HCT116 (cell line): Measurements from ENCODE around the gene CATSPERE. TPM values are rescaled to one million over a fixed set of nuclear protein-coding genes. Genes with fewer than 3 reads are reported as not detected.
A peak's percentile ranks its signal among the peaks of the same experiment; 100 is the strongest.
"Not testable (repeated sequence)": the region's sequence is repeated elsewhere in the genome, so short reads cannot be mapped to it uniquely, and the experiment has no call there.

Source experiments
- ATAC-seq: fragments of 200-7000 bp; cut with Tn5 transposase; 2 replicates; pipeline ENCODE4 v1.9.1; 2020; ENCODE audit warnings: mild to moderate bottlenecking, moderate library complexity
- BruUV-seq: library from RNA; stranded (reverse); fragments of 400-500 nt; replicated peaks from 2 replicates; lab custom pipeline; 2021; lab: Mats Ljungman, UMichigan
- CTCF ChIA-PET: fragments of 300-600 bp; sonication (Branson Sonifier 250); formaldehyde crosslinking; loops from one replicate; lab custom pipeline; 2021; ENCODE audit warnings: antibody characterized with exemption; lab: Charles Lee
- POLR2A ChIA-PET: fragments of 300-600, 350-600 bp; sonication (Branson Sonifier 250); formaldehyde crosslinking; loops from one replicate; lab custom pipeline; 2021; ENCODE audit warnings: antibody characterized with exemption; lab: Charles Lee
- RAD21 ChIA-PET, 2 experiments: fragments of 300-600 bp; sonication (Branson Sonifier 250); formaldehyde crosslinking; loops; one replicate each; lab custom pipeline; 2023; ENCODE audit warnings: low total read pairs in 2 of 2; ENCODE audit not compliant: uncharacterized antibody in 2 of 2, unreplicated experiment in 2 of 2, low non-redundant PET in 1 of 2; lab: Charles Lee
- DNase-seq: peaks from one replicate; pipeline ENCODE4 v3.0.0-alpha.2; 2010; ENCODE audit warnings: low read depth, low spot score
- H2AFZ ChIP-seq: fragments of 200-600 bp; shearing (Covaris generic), sonication (generic); 2 replicates; pipeline ENCODE4 v1.6.1; 2017; ENCODE audit warnings: low read depth, mixed run types, mixed read lengths, antibody characterized with exemption, low read length; ENCODE audit not compliant: poor library complexity, severe bottlenecking
- H3K27ac ChIP-seq: 2 replicates; pipeline ENCODE4 v1.5.1; 2012; ENCODE audit warnings: low read depth, low read length
- H3K27me3 ChIP-seq: fragments of 200-600 bp; sonication (generic); 2 replicates; pipeline ENCODE4 v1.6.1; 2016; ENCODE audit warnings: mixed run types, low read length, mixed read lengths; ENCODE audit not compliant: insufficient read depth
- H3K36me3 ChIP-seq, 2 experiments: fragments of 200-500 bp in 1 of 2; fragments of 200-600 bp in 1 of 2; sonication (Bioruptor generic) in 1 of 2; sonication (generic) in 1 of 2; 2 replicates each; pipeline versions ENCODE4 v1.5.1 to v1.6.1; 2014 to 2016; ENCODE audit warnings: low read length in 2 of 2, inconsistent platforms in 1 of 2, mixed read lengths in 1 of 2, mixed run types in 1 of 2; ENCODE audit not compliant: insufficient read depth in 2 of 2, control insufficient read depth in 1 of 2
- H3K4me1 ChIP-seq, 2 experiments: fragments of 200-600 bp in 1 of 2; sonication (generic) in 1 of 2; 2 replicates each; pipeline versions ENCODE4 v1.5.1 to v1.6.1; 2012 to 2017; ENCODE audit warnings: low read length in 2 of 2, inconsistent platforms in 1 of 2, mild to moderate bottlenecking in 1 of 2, mixed read lengths in 1 of 2, mixed run types in 1 of 2, moderate library complexity in 1 of 2; ENCODE audit not compliant: insufficient read depth in 2 of 2, control insufficient read depth in 1 of 2
- H3K4me2 ChIP-seq: fragments of 200-600 bp; sonication (generic); 2 replicates; pipeline ENCODE4 v1.6.1; 2017; ENCODE audit warnings: mixed run types, low read length, mixed read lengths
- H3K4me3 ChIP-seq, 2 experiments: fragments of 200-600 bp in 1 of 2; sonication (generic) in 1 of 2; replicated peaks in 1 of 2; 2 replicates each; pipeline ENCODE4 v1.5.1; 2011 to 2016; ENCODE audit warnings: low read length in 2 of 2, control low read depth in 1 of 2, low read depth in 1 of 2, mild to moderate bottlenecking in 1 of 2, mixed read lengths in 1 of 2, mixed run types in 1 of 2
- H3K79me2 ChIP-seq: fragments of 200-600 bp; sonication (generic); 2 replicates; pipeline ENCODE4 v1.6.1; 2017; ENCODE audit warnings: mild to moderate bottlenecking, mixed run types, low read length, moderate library complexity, mixed read lengths; ENCODE audit not compliant: insufficient read depth
- H3K9ac ChIP-seq: fragments of 200-600 bp; sonication (generic); 2 replicates; pipeline ENCODE4 v1.6.1; 2016; ENCODE audit warnings: low read length, mixed read lengths
- H3K9me2 ChIP-seq: fragments of 200-600 bp; sonication (generic), shearing (Covaris generic); 2 replicates; pipeline ENCODE4 v1.6.1; 2017; ENCODE audit warnings: mixed run types, mild to moderate bottlenecking, moderate library complexity; ENCODE audit not compliant: insufficient read depth
- H3K9me3 ChIP-seq, 2 experiments: fragments of 200-500 bp in 1 of 2; fragments of 200-600 bp in 1 of 2; sonication (Bioruptor generic) in 1 of 2; sonication (generic) in 1 of 2; 2 replicates each; pipeline ENCODE4 v1.6.1; 2014 to 2017; ENCODE audit warnings: low read length in 2 of 2, mixed read lengths in 2 of 2, inconsistent platforms in 1 of 2, low read depth in 1 of 2, mild to moderate bottlenecking in 1 of 2, mixed run types in 1 of 2, moderate library complexity in 1 of 2; ENCODE audit not compliant: control insufficient read depth in 1 of 2, insufficient read depth in 1 of 2
- H4K20me1 ChIP-seq: fragments of 200-600 bp; sonication (generic), shearing (Covaris generic); 2 replicates; pipeline ENCODE4 v1.6.1; 2017; ENCODE audit warnings: mixed run types, mild to moderate bottlenecking, moderate library complexity; ENCODE audit not compliant: insufficient read depth
- ATF3 ChIP-seq: IDR thresholded peaks from 2 replicates; pipeline ENCODE4 v1.6.1; 2012
- CBX3 ChIP-seq: IDR thresholded peaks from 2 replicates; pipeline ENCODE4 v1.6.1; 2012; ENCODE audit warnings: low read depth
- FOSL1 ChIP-seq: IDR thresholded peaks from 2 replicates; pipeline ENCODE4 v1.6.1; 2012; ENCODE audit warnings: low read depth
- JUND ChIP-seq: IDR thresholded peaks from 2 replicates; pipeline ENCODE4 v1.6.1; 2012
- MAX ChIP-seq: IDR thresholded peaks from 2 replicates; pipeline ENCODE4 v1.6.1; 2012
- POLR2A ChIP-seq: IDR thresholded peaks from 2 replicates; pipeline ENCODE4 v1.7.0; 2011; ENCODE audit warnings: borderline replicate concordance; ENCODE audit not compliant: insufficient read depth, insufficient read length; ENCODE audit errors: extremely low read depth
- SP1 ChIP-seq: IDR thresholded peaks from 2 replicates; pipeline ENCODE4 v1.6.1; 2012; ENCODE audit warnings: low read depth
- SRF ChIP-seq: IDR thresholded peaks from 2 replicates; pipeline ENCODE4 v1.6.1; 2012; ENCODE audit warnings: low read depth
- YY1 ChIP-seq: IDR thresholded peaks from 2 replicates; pipeline ENCODE4 v1.6.1; 2011; ENCODE audit warnings: low read length, low read depth, moderate library complexity, mild to moderate bottlenecking; ENCODE audit not compliant: insufficient replicate concordance; ENCODE audit errors: extremely low read depth
- ZBTB33 ChIP-seq: IDR thresholded peaks from 2 replicates; pipeline ENCODE4 v1.6.1; 2011; ENCODE audit warnings: mild to moderate bottlenecking, low read length, moderate library complexity; ENCODE audit not compliant: insufficient replicate concordance; ENCODE audit errors: extremely low read depth
- ZNF274 ChIP-seq: fragments of 200-500 bp; sonication (Bioruptor generic); IDR thresholded peaks from 2 replicates; pipeline ENCODE4 v1.6.1; 2014; ENCODE audit warnings: mild to moderate bottlenecking, low read depth, low read length, inconsistent platforms
- intact Hi-C: fragments of 100-400 bp; cut with micrococcal nuclease; formaldehyde crosslinking; loops from 2 replicates; pipeline ENCODE4 v1.10.0; 2022
- total RNA-seq: library from RNA; stranded (reverse); gene quantifications from one replicate; pipeline ENCODE4 v1.2.1, GENCODE V29; 2021; ENCODE audit not compliant: unreplicated experiment

Gene CATSPERE
- total RNA-seq, 1 experiment from 2014 or later: 0.34 TPM

GRCh38 chr1:244578205-244578604 is 117.1 kb downstream of the CATSPERE start:
- peak overlapping the region; percentile 33 for H3K4me2 ChIP-seq
- peak; percentile 35; the same call in 1 of the 2 replicates for TF ChIP-seq SP1
- TF ChIP-seq CBX3: peak; percentile 75
- TF ChIP-seq JUND: peak; percentile 61
- TF ChIP-seq MAX: peak; percentile 53
- peak; percentile 65 for TF ChIP-seq FOSL1
- TF ChIP-seq, all 23 proteins: peak for 5; not testable (repeated sequence) for 18
- POLR2A ChIA-PET, H3K36me3 ChIP-seq, BruUV-seq, H3K4me1 ChIP-seq, H3K27ac ChIP-seq, intact Hi-C loops, RAD21 ChIA-PET, H3K9ac ChIP-seq, H3K27me3 ChIP-seq, H3K79me2 ChIP-seq, H3K9me2 ChIP-seq, H4K20me1 ChIP-seq, H3K4me3 ChIP-seq, CTCF ChIA-PET, DNase-seq: not testable (repeated sequence)
- ATAC-seq: peak; percentile 77
- H2AFZ ChIP-seq: peak overlapping the region; percentile 16
- peaks cover 24 to 27% of the 10 kb centered on the region in 2 experiments for H3K9me3 ChIP-seq

- Histone ChIP-seq H3K79me2 (no peaks in the 10 kb centered on the region), H3K4me3 (no peak overlapping the region), H4K20me1 (no peaks in the 10 kb centered on the region), H3K4me2 (no peak overlapping the region), H3K27me3 (no peaks in the 10 kb centered on the region), H3K4me1 (peaks cover 0 to under 1% of the 10 kb centered on the region in 2 experiments; a peak in 2 of 4 replicates), H3K9ac (no peak overlapping the region), H3K9me3 (no peaks in the 10 kb centered on the region)
- DNase-seq (no peak), ATAC-seq (no peak)
- no TSS peak for BruUV-seq
- ChIA-PET POLR2A (no interaction called here), CTCF (no interaction called here), RAD21 (no interaction called here)
- TF ChIP-seq YY1: no peak
- TF ChIP-seq MAX: no peak
- TF ChIP-seq SRF: no peak
- TF ChIP-seq FOSL1: no peak
- no peak for TF ChIP-seq JUND
- TF ChIP-seq ZBTB33: no peak
- TF ChIP-seq ZNF274: no peak
- no peak for TF ChIP-seq ATF3
- TF ChIP-seq POLR2A: no peak
- TF ChIP-seq, all 23 proteins: peak for 0
- intact Hi-C loops: no loop called here
- no peak overlapping the region for H2AFZ ChIP-seq
- H3K27ac ChIP-seq: no peak overlapping the region
- no peaks in the 10 kb centered on the region for H3K36me3 ChIP-seq
- H3K9me2 ChIP-seq: no peaks in the 10 kb centered on the region
Measured at GRCh38 chr1:244583358-244583982, 122.4 kb downstream of the CATSPERE start.
